GM12864 (cell line): ENCODE results near the gene RALGPS1.

Experiments
- DNase-seq: peaks from one replicate; pipeline ENCODE4 v3.0.0-alpha.2; 2011; ENCODE audit warnings: low read depth
- H3K4me3 ChIP-seq: 2 replicates; pipeline ENCODE4 v1.5.1; 2011; ENCODE audit warnings: mild to moderate bottlenecking, low read depth, low read length, control low read depth
- CTCF ChIP-seq: IDR thresholded peaks from 2 replicates; pipeline ENCODE4 v1.5.1; 2011; ENCODE audit warnings: low read depth, mild to moderate bottlenecking, moderate library complexity, low read length, control low read depth, inconsistent platforms; ENCODE audit errors: missing control alignments

RALGPS1 gene

GRCh38 chr9:126925876-126926275 is 11.3 kb downstream of the RALGPS1 start:
- no peak overlapping the region for H3K4me3 ChIP-seq
- no peak for DNase-seq
- TF ChIP-seq CTCF: no peak

GRCh38 chr9:126926364-126926763 is 11.8 kb downstream of the RALGPS1 start:
- DNase-seq: no peak
- H3K4me3 ChIP-seq: no peak overlapping the region

GRCh38 chr9:126927419-126927818 is 12.8 kb downstream of the RALGPS1 start:
- no peak for DNase-seq
- no peak for TF ChIP-seq CTCF
- H3K4me3 ChIP-seq: no peak overlapping the region

More at GRCh38 chr9:126926364-126926763, 11.8 kb downstream of the RALGPS1 start:
- TF ChIP-seq CTCF: no peak

- TF ChIP-seq CTCF: no peak
- H3K4me3 ChIP-seq: no peak overlapping the region
- DNase-seq: no peak
Observed at GRCh38 chr9:126932871-126933321, 18.3 kb downstream of the RALGPS1 start.

GRCh38 chr9:126933334-126933980 is 18.9 kb downstream of the RALGPS1 start:
- DNase-seq: no peak
- TF ChIP-seq CTCF: no peak
- H3K4me3 ChIP-seq: no peak overlapping the region

GRCh38 chr9:126934441-126934840 is 19.9 kb downstream of the RALGPS1 start:
- no peak overlapping the region for H3K4me3 ChIP-seq
- no peak for DNase-seq
- no peak for TF ChIP-seq CTCF

GRCh38 chr9:126935630-126936029 is 21.0 kb downstream of the RALGPS1 start:
- no peak overlapping the region for H3K4me3 ChIP-seq
- TF ChIP-seq CTCF: no peak
- no peak for DNase-seq
